RWPE2 (cell line): ENCODE results near the gene DUSP9.

Experiments
- ATAC-seq: fragments of 200-7000 bp; cut with Tn5 transposase; 3 replicates; pipeline ENCODE4 v1.9.1; 2021; ENCODE audit warnings: low read depth
- DNase-seq: peaks from one replicate; pipeline ENCODE4 v3.0.0-alpha.2; 2020; ENCODE audit warnings: low spot score
- H3K27ac ChIP-seq: fragments of 450-650 bp; 2 replicates; pipeline ENCODE4 v1.5.1; 2017; ENCODE audit warnings: mild to moderate bottlenecking; ENCODE audit not compliant: poor library complexity, severe bottlenecking
- H3K27me3 ChIP-seq: fragments of 250-450 bp; sonication (Bioruptor Pico); 2 replicates; pipeline ENCODE4 v1.5.1; 2021; ENCODE audit warnings: mild to moderate bottlenecking, moderate library complexity; ENCODE audit not compliant: insufficient read depth, poor library complexity, severe bottlenecking
- H3K36me3 ChIP-seq: fragments of 250-450 bp; sonication (Bioruptor Pico); 2 replicates; pipeline ENCODE4 v1.5.1; 2020; ENCODE audit warnings: low read depth, mild to moderate bottlenecking, moderate library complexity
- H3K4me1 ChIP-seq: fragments of 250-450 bp; sonication (Bioruptor Pico); 2 replicates; pipeline ENCODE4 v1.5.1; 2021; ENCODE audit warnings: mild to moderate bottlenecking, moderate library complexity; ENCODE audit not compliant: insufficient read depth, poor library complexity, severe bottlenecking
- H3K4me3 ChIP-seq: fragments of 250-450 bp; sonication (Bioruptor Pico); 2 replicates; pipeline ENCODE4 v1.5.1; 2021; ENCODE audit warnings: mild to moderate bottlenecking, moderate library complexity; ENCODE audit not compliant: severe bottlenecking
- H3K9me3 ChIP-seq: fragments of 250-450 bp; sonication (Bioruptor Pico); 2 replicates; pipeline ENCODE4 v1.5.1; 2021; ENCODE audit warnings: mild to moderate bottlenecking, moderate library complexity; ENCODE audit not compliant: severe bottlenecking
- CTCF ChIP-seq: fragments of 450-650 bp; IDR thresholded peaks from one replicate; pipeline ENCODE4 v1.5.1; 2017; ENCODE audit warnings: mild to moderate bottlenecking, moderate library complexity; ENCODE audit not compliant: poor library complexity, severe bottlenecking

Gene DUSP9

GRCh38 chrX:153645921-153646488, 998 bp upstream of the DUSP9 start:
- no peak overlapping the region for H3K27ac ChIP-seq
- H3K9me3 ChIP-seq = no peaks in the 10 kb centered on the region
- no peak for TF ChIP-seq CTCF
- no peak overlapping the region for H3K4me3 ChIP-seq
- DNase-seq = peak; percentile 46
- peaks cover 18% of the 10 kb centered on the region for H3K27me3 ChIP-seq
- peaks cover 5% of the 10 kb centered on the region for H3K4me1 ChIP-seq
- ATAC-seq = peak; percentile 53
- no peaks in the 10 kb centered on the region for H3K36me3 ChIP-seq

GRCh38 chrX:153647461-153648357, 706 bp downstream of the DUSP9 start:
- H3K27ac ChIP-seq = no peak overlapping the region
- no peaks in the 10 kb centered on the region for H3K9me3 ChIP-seq
- peaks cover 5% of the 10 kb centered on the region for H3K4me1 ChIP-seq
- TF ChIP-seq CTCF = no peak
- H3K36me3 ChIP-seq = no peaks in the 10 kb centered on the region
- DNase-seq (peak; percentile 22), ATAC-seq (no peak)
- peak overlapping the region; percentile 25 for H3K4me3 ChIP-seq
- peaks cover 12% of the 10 kb centered on the region for H3K27me3 ChIP-seq

- ATAC-seq (no peak), DNase-seq (no peak)
- TF ChIP-seq CTCF = no peak
- Histone ChIP-seq H3K9me3 (no peaks in the 10 kb centered on the region), H3K27me3 (peaks cover 4% of the 10 kb centered on the region), H3K36me3 (no peaks in the 10 kb centered on the region), H3K4me3 (no peak overlapping the region), H3K27ac (no peak overlapping the region), H3K4me1 (peaks cover 5% of the 10 kb centered on the region)
Measured at GRCh38 chrX:153648358-153649177, 1.6 kb downstream of the DUSP9 start.

GRCh38 chrX:153649178-153649914, 2.3 kb downstream of the DUSP9 start:
- Histone ChIP-seq H3K4me3 (no peak overlapping the region), H3K4me1 (peaks cover 5% of the 10 kb centered on the region), H3K27ac (no peak overlapping the region), H3K36me3 (no peaks in the 10 kb centered on the region), H3K9me3 (no peaks in the 10 kb centered on the region), H3K27me3 (no peaks in the 10 kb centered on the region)
- ATAC-seq (no peak), DNase-seq (peak; percentile 50)
- TF ChIP-seq CTCF = no peak
